GM21390 (cell line): ENCODE measurements around the gene PPP3CA.
"Not testable (repeated sequence)": the region's sequence is repeated elsewhere in the genome, so short reads cannot be mapped to it uniquely, and the experiment has no call there.

ENCODE experiments used
- ATAC-seq: cut with Tn5 transposase; IDR thresholded peaks from one replicate; pipeline ENCODE4 v1.9.1; 2021; ENCODE audit not compliant: unreplicated experiment

The PPP3CA gene

GRCh38 chr4:101258883-101259282 is 88.4 kb downstream of the PPP3CA start:
- peak; percentile 37 for ATAC-seq

GRCh38 chr4:101256222-101256621 is 91.1 kb downstream of the PPP3CA start:
- no peak for ATAC-seq

GRCh38 chr4:101254776-101255175 is 92.5 kb downstream of the PPP3CA start:
- no peak for ATAC-seq

- no peak for ATAC-seq
Measured at GRCh38 chr4:101253121-101253520, 94.2 kb downstream of the PPP3CA start.

GRCh38 chr4:101252721-101253120 is 94.6 kb downstream of the PPP3CA start:
- ATAC-seq = no peak

- ATAC-seq = no peak
Measured at GRCh38 chr4:101251261-101251660, 96.1 kb downstream of the PPP3CA start.

GRCh38 chr4:101244349-101244748 is 103.0 kb downstream of the PPP3CA start:
- ATAC-seq = no peak

- no peak for ATAC-seq
Measured at GRCh38 chr4:101242441-101242840, 104.9 kb downstream of the PPP3CA start.

GRCh38 chr4:101240099-101240498 is 107.2 kb downstream of the PPP3CA start:
- ATAC-seq = no peak

- ATAC-seq = no peak
Measured at GRCh38 chr4:101239665-101240064, 107.7 kb downstream of the PPP3CA start.

- no peak for ATAC-seq
Measured at GRCh38 chr4:101238706-101239105, 108.6 kb downstream of the PPP3CA start.

GRCh38 chr4:101237773-101238172 is 109.6 kb downstream of the PPP3CA start:
- ATAC-seq = no peak

- no peak for ATAC-seq
Measured at GRCh38 chr4:101236097-101236496, 111.2 kb downstream of the PPP3CA start.

GRCh38 chr4:101234141-101234540 is 113.2 kb downstream of the PPP3CA start:
- not testable (repeated sequence) for ATAC-seq

- peak; percentile 63 for ATAC-seq
Measured at GRCh38 chr4:101232074-101232776, 115.1 kb downstream of the PPP3CA start.

- ATAC-seq = no peak
Measured at GRCh38 chr4:101230801-101231426, 116.4 kb downstream of the PPP3CA start.

- no peak for ATAC-seq
Measured at GRCh38 chr4:101229116-101229515, 118.2 kb downstream of the PPP3CA start.

- no peak for ATAC-seq
Measured at GRCh38 chr4:101227715-101228114, 119.6 kb downstream of the PPP3CA start.

GRCh38 chr4:101224358-101225218 is 122.7 kb downstream of the PPP3CA start:
- ATAC-seq = no peak

GRCh38 chr4:101222156-101222845 is 125.0 kb downstream of the PPP3CA start:
- ATAC-seq = no peak

- no peak for ATAC-seq
Measured at GRCh38 chr4:101221294-101221693, 126.0 kb downstream of the PPP3CA start.
